ENCODE data around the gene AGBL4.

Gene AGBL4

DNA sequence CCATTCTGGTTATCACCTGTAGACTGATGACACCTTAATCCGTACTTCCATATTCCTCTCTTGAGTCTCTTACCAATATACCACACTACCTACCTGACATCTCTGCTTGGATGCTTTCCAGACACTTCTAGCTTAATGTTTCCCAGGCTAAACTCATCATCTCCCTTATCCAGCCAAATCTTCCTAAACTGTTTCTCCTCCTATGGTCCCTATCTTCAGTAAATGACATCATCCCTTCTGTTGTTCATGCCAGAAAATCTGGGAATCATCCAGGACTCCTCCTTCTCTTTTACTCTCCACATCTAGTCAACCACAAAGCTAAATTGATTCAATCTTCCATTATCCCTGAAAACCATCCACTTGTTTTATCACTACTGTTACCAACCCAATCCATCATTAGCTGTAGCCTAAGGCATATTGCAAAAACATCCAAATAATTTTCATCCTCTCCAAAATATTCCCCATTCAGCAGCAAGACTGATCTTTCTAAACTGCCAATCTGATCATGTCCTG is 783.0 kb downstream of the AGBL4 start:
- H3K4me3 ChIP-seq (ENCODE audit: low read depth, low read length), result no peak overlapping the region
- TF ChIP-seq, protein P1, sequence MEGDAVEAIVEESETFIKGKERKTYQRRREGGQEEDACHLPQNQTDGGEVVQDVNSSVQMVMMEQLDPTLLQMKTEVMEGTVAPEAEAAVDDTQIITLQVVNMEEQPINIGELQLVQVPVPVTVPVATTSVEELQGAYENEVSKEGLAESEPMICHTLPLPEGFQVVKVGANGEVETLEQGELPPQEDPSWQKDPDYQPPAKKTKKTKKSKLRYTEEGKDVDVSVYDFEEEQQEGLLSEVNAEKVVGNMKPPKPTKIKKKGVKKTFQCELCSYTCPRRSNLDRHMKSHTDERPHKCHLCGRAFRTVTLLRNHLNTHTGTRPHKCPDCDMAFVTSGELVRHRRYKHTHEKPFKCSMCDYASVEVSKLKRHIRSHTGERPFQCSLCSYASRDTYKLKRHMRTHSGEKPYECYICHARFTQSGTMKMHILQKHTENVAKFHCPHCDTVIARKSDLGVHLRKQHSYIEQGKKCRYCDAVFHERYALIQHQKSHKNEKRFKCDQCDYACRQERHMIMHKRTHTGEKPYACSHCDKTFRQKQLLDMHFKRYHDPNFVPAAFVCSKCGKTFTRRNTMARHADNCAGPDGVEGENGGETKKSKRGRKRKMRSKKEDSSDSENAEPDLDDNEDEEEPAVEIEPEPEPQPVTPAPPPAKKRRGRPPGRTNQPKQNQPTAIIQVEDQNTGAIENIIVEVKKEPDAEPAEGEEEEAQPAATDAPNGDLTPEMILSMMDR (IDR thresholded peaks at IDR 0.05; ENCODE audit: low read depth, low read length, missing control alignments), result no peak
- DNase-seq (ENCODE audit: low read depth), result no peak

DNA sequence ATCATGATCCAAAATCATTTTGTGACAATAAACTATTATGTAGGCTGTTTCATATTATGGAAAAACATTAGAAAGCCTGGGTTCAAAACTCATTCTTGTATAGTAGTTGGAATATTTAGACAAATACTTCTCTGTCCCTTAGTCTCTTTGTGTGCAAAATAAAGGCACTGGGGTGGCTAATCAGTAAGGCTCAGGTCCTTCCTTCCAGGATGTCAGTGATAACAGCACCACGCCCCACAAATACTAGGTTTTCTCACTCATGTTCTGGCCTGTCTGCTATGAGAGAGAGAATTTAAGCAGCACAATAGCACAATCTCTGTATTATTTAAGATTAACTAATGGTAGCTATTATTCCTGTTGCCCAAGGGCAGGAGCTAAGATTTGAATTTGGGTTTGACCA is 788.8 kb downstream of the AGBL4 start:
- DNase-seq (ENCODE audit: low read depth), result no peak
- TF ChIP-seq, protein P1 (IDR thresholded peaks at IDR 0.05; ENCODE audit: low read depth, low read length, missing control alignments), result no peak
- H3K4me3 ChIP-seq (ENCODE audit: low read depth, low read length), result no peak overlapping the region

GRCh38 chr1:49229555-49229954 is 794.2 kb downstream of the AGBL4 start:
- H3K4me3 ChIP-seq (ENCODE audit: low read depth, low read length), result no peak overlapping the region
- TF ChIP-seq, protein P1 (IDR thresholded peaks at IDR 0.05; ENCODE audit: low read depth, low read length, missing control alignments), result peak; percentile 13
- DNase-seq (ENCODE audit: low read depth), result no peak

DNA sequence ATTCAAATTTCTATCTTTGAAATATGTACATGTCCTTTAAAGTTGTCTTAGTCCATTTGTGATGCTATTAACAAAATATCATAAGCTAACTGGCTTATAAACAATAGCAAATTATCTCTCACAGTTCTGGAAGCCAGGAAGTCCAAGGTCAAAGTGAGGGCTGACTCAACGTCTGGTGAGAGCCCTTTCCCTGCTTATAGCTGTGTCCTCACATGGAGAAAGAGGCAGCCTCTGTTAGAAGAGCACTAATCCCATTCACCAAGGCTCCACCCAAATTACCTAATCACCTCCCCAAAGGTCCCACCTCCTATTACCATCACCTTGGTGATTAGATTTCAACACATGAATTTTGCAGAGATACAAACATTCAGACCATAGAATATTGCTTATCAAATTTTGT is 797.0 kb downstream of the AGBL4 start:
- TF ChIP-seq, protein P1 (IDR thresholded peaks at IDR 0.05; ENCODE audit: low read depth, low read length, missing control alignments), result no peak
- H3K4me3 ChIP-seq (ENCODE audit: low read depth, low read length), result no peak overlapping the region
- DNase-seq (ENCODE audit: low read depth), result no peak

- H3K4me3 ChIP-seq (ENCODE audit: low read depth, low read length), result no peak overlapping the region
- no peak for DNase-seq (ENCODE audit: low read depth)
- TF ChIP-seq, protein P1 (IDR thresholded peaks at IDR 0.05; ENCODE audit: low read depth, low read length, missing control alignments), result no peak
Measured at GRCh38 chr1:49225464-49225863, 798.3 kb downstream of the AGBL4 start.

DNA sequence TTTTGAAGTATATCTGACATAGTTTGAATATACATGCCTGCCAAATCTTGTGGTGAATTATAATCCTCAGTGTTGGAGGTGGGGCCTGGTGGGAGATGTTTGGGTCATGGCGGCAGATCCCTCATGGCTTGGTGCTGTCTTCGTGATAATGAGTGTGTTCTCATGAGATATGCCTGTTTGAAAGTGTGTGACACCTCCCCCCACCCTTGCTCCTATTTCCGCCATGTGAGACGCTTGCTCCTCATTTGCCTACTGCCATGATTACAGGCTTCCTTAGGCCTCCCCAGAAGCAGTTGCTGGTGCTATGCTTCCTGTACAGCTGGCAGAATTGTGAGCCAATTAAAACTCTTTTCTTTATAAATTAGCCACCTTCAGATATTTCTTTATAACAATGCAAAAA is 810.5 kb downstream of the AGBL4 start:
- DNase-seq (ENCODE audit: low read depth), result no peak
- H3K4me3 ChIP-seq (ENCODE audit: low read depth, low read length), result no peak overlapping the region
- TF ChIP-seq, protein P1 (IDR thresholded peaks at IDR 0.05; ENCODE audit: low read depth, low read length, missing control alignments), result no peak

GRCh38 chr1:49208712-49209111 is 815.0 kb downstream of the AGBL4 start:
- TF ChIP-seq, protein P1 (IDR thresholded peaks at IDR 0.05; ENCODE audit: low read depth, low read length, missing control alignments), result no peak
- no peak overlapping the region for H3K4me3 ChIP-seq (ENCODE audit: low read depth, low read length)
- DNase-seq (ENCODE audit: low read depth), result no peak
